ENCODE data around the gene KEAP1.

DNA sequence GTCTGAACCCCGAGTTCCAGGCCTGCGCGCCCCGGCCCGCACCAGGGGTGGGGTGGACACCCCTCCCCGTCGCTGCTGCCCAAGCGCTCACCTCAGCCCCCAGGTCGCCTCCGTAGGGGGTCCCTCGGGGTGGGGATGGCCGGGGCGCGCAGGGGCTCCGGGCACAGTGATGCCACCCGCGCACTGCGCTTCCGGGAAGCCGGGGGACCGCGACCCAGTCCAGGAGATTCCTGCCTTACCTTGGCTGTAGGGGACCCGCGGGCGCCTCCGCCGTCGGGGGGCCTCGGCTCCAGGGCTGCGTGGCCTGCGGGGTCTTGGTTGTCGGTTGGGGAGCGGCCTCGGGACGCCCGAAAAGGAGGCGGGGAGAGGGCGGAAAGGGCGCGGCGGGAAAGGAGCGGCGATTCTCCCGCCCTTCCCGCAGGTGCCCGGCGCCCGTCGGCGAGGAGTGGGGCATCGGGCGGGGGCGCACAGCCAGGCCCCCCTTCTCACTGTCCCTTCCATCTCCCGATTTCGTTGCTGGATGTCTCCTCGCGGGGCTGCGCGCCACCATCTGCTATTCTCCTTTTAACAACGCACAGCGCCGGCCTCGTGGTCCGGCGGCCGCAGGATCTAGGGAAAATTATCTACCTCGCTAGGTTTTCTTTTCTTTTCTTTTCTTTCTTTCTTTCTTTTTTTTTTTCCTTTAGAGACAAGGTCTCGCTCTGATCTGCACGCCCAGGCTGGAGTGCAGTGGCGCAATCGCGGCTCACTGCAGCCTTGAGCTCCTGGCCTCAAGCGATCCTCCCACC lies at the start of gene KEAP1:
- TF ChIP-seq TAF1 (IDR thresholded peaks at IDR 0.05; ENCODE audit: borderline replicate concordance, low read depth, low read length): no peak
- TF ChIP-seq POLR2A (IDR thresholded peaks at IDR 0.05; ENCODE audit: low read depth, low read length): no peak
- TF ChIP-seq POLR2AphosphoS5 (IDR thresholded peaks at IDR 0.05; ENCODE audit: low read depth, low read length): no peak
